IPS DF 4.7 (cell line): Measurements from ENCODE around the gene DNA2.

ENCODE experiments used
- DNase-seq: peaks from one replicate; pipeline ENCODE4 v3.0.0-alpha.2; 2013; ENCODE audit warnings: low spot score; ENCODE audit errors: extremely low read depth

The DNA2 gene

GRCh38 chr10:68446179-68446578, 25.6 kb downstream of the DNA2 start:
- DNase-seq: no peak

DNA sequence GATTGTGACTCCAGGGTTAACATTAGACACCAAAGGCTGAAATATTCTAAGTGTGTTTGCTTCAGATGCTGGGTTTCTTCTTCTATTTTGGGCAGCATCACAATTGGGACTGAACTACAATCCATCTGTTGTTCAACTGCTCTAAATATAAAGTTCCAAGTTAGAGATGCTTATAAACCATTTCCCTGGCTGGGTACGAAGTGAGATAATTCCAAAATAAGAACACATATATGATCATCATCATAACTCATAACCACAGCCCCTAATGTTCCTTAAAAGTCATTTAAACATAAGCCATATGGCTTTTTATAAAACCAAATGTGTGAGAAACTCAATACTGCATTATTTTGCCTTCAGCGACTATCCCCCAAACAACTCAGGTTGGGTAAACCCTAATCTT, 28.8 kb downstream of the DNA2 start:
- DNase-seq: no peak

GRCh38 chr10:68440898-68441297, 30.9 kb downstream of the DNA2 start:
- DNase-seq: no peak

DNA sequence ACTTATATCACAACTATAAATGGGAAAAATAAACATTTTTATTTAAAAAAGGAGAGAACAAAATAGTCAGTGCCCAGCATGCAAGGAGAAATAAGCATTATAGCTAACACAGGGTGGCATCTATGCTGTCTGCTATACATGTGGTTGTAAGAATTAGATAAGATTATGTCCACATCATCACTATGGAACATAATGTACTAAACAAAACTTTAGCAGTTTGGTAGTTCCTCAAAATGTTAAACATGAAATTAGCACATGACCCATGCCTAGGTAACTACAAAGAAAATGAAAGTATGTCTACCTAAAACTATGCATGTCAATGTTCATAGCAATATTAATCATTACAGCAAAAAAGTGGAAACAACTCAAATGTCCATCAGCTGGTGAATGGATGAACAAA, 36.0 kb downstream of the DNA2 start:
- DNase-seq: no peak

- DNase-seq: no peak
Observed at GRCh38 chr10:68434657-68435056, 37.1 kb downstream of the DNA2 start.

DNA sequence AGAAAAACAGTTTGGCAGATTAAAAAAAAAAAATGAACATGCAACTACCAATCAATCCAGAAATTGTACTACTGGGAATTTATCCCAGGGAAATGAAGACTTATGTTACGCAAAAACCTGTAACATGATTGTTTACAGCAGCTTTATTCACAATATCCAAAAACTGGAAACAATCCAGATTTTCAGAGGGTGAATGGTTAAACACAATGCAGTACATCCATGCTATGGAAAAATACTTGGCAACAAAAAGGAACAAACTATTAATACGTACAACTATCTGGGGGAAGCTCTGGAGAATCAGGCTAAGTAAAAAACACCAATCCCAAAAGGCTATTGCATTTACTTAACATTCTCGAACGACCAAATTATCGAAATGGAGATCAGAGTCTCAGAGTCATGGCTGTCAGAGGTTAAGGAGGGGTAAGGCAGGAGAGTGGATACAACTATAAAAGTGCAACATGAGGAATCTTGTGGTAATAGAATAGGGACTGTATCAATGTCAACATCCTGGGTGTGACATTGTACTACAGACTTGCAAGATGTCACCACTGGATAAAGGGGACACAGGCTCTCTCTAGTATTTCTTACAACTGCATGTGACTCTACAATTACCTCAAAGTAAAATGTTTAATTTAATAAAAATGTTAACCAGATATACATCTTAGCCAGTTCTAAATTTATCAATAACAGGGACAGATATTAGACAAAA, 43.2 kb downstream of the DNA2 start:
- DNase-seq: no peak

DNA sequence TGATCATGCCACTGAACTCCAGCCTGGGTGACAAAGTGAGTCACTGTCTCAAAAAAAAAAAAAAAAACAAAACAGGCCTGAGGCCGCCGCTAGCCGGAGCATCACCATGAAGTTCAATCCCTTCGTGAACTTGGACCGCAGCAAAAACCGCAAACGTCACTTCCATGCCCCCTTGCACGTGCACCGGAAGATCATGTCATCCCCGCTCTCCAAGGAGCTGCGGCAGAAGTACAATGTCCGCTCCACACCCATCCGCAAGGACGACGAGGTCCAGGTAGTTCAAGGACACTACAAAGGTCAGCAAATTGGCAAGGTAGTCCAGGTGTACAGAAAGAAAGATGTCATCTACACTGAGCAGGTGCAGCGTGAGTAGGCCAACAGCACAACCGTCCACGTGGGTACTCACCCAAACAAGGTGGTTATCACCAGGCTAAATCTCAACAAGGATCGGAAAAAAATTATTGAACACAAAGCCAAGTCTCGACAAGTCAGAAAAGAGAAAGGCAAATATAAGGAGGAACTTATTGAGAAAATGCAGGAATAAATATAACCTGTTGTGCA, 47.2 kb downstream of the DNA2 start:
- no peak for DNase-seq

- no peak for DNase-seq
Observed at GRCh38 chr10:68423522-68423921, 48.3 kb downstream of the DNA2 start.

GRCh38 chr10:68419376-68419775, 52.4 kb downstream of the DNA2 start:
- DNase-seq: no peak

- DNase-seq: no peak
Observed at GRCh38 chr10:68408898-68409518, 62.8 kb downstream of the DNA2 start.

DNA sequence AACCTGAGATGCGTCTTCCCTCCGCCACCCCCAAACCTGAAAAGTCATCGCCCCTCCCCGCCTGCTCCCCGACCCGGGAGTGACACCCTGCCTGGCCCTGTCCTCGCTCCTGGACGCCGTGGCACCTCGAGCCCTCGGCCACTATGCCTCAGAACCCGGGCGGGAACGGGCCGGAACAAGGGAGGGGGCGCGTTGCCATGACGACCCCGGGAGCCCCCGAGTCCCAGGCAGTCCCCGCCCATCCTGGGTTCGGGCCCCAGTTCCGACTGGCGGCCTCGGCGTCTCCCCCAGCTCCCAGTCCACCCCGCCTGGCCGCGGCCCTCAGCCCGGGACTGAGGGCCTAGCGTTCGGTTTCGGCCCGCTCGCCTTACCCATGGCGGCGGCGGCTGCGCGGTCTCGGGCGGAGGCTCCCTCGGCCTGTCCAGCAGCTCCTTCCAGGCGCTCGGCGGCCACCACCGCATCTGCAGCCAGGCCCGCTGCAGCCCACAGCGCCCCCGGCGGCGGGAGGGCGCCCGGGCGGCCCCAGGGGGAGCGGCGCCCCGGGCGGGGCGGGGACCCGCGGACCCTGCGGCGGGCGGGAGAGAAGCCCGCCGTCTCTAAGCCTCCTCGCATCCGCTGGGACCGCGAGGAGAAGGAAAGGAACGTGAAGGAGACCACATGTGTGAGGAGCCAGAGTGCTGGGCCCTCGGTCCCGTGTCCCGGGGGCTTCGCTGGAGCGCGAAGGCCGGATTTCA, 64.8 kb downstream of the DNA2 start, which contains the start of gene RUFY2:
Gene RUFY2, minus strand, starts transcription at position 463 of the 734 bp plus-strand sequence. Its CDS starts 88 bp downstream, at position 375.
- no peak for DNase-seq

GRCh38 chr10:68406111-68406814, 65.5 kb downstream of the DNA2 start:
- DNase-seq: no peak

DNA sequence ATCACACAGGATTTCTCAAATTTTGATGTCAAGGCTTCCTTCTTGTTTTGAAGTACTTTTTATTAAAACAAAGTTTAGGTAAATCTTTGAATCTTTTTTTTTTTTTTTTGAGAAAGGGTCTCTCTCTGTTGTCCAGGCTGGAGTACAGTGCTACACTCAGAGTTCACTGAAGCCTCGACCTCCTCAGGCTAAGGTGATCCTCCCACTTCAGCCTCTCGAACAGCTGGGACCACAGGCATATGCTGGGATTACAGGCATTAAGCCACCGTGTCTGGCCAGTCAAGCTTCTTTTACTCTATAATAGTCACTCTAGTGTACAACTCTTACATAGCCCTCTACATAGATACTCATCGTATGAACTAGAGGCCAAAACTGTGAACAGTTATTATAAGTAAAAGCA, 68.1 kb downstream of the DNA2 start:
- DNase-seq: no peak

GRCh38 chr10:68402276-68402675, 69.5 kb downstream of the DNA2 start:
- DNase-seq: no peak

GRCh38 chr10:68397005-68397404, 74.8 kb downstream of the DNA2 start:
- no peak for DNase-seq

GRCh38 chr10:68385740-68386139, 86.0 kb downstream of the DNA2 start:
- no peak for DNase-seq

DNA sequence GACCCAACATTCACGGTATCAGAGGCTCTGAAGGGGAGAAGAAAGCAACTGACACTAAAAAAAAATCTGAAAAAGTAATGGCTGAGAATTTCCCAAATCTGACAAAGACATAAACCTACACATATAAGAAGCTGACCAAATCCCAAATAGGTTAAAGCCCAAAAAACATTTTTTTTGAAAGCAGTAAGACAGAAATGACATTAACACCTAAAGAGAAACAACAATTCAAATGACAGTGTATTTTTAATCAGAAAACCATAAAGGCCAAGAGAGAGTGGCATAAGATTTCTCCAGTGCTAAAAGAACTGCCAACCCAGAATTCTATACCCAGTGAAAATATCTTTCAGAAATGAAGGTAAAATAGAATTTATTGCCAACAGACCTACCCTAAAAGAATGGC, 100.2 kb downstream of the DNA2 start:
- no peak for DNase-seq

DNA sequence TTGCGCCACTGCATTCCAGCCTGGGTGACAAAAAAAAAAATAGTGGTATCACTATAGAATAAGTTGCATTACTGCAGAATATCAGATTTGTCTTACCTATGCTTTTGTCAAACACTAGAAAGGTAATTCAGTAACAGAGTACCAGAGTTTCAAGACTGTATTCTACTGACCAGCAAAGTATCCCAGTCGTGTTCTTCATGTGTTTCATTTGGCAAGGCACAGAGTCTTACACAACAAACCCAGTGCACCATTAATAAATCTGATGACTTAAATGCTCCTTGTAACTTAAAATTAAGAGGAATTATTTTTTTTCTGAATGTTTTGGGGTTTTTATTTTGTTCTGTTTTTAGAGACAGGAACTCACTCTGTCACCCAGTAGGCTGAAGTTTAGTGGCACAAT, 104.7 kb downstream of the DNA2 start:
- no peak for DNase-seq

GRCh38 chr10:68366600-68366999, 105.2 kb downstream of the DNA2 start:
- no peak for DNase-seq

DNA sequence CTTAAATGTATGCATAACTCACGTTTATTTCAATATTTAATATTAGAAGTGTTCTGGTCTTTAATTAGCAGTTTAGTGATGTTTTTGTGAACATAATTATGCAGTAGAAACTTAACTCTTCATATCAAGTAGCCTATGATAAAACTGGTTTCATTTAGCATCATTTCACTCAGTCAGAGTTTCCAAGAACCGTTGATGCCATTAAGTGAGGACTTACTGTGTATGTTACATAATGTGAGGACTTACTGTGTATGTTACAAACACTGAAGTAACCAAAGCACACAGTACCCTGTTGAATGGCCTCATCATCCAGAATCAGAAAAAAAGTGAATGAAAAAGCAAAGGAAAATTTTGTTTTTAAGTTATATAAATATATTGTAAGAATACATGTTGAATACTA, 106.2 kb downstream of the DNA2 start:
- DNase-seq: no peak

DNA sequence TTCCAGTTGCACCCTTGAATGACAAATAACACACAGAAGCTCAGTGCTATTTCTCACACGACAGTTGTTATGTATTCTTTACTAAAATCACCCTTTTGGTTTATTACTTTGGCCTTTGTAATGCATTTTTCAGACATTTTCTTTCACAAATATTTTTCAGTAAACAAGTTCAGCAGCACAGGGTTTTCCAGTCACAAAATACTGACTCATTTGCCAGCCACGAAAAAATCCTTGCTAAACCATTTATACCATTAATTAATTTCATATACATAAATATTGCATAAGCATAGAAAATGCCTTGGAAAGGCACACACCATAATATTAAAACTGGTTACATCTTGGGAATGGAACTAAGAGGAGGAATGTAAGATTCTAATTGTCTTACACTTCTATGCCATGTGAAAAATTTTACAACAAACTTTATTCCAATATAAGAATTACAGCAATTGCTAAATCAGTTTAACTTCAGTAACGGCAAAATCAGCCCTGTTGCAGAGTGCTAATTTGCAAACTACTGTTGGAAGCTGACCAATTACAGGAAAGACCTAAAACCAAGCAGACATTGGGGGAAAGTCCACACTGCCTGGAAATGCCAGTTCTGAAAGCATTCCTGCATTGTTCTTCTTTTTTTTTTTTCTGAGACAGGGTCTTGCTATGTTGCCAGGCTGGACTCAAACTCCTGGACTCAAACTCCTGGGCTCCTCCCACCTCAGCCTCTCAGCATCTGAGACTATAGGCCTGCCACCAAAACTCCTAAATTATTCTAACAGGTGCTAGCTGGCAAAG, 107.5 kb downstream of the DNA2 start:
- DNase-seq: no peak
